Measurements from ENCODE around the gene ADAM22. TPM values are rescaled to one million over a fixed set of nuclear protein-coding genes. Genes with fewer than 3 reads are reported as not detected.

Gene ADAM22
- total RNA-seq, 1 donor from 2014 or later = 1.8 TPM

GRCh38 chr7:88037050-88037449 is 103.0 kb downstream of the ADAM22 start:
- no peak for DNase-seq (ENCODE audit: low spot score)

- DNase-seq (ENCODE audit: low spot score) = no peak
Observed at GRCh38 chr7:88040694-88041093, 106.6 kb downstream of the ADAM22 start.

- DNase-seq (ENCODE audit: low spot score) = no peak
Observed at GRCh38 chr7:88041583-88041982, 107.5 kb downstream of the ADAM22 start.

GRCh38 chr7:88042157-88042556 is 108.1 kb downstream of the ADAM22 start:
- no peak for DNase-seq (ENCODE audit: low spot score)

GRCh38 chr7:88042803-88043202 is 108.8 kb downstream of the ADAM22 start:
- DNase-seq (ENCODE audit: low spot score) = no peak

- DNase-seq (ENCODE audit: low spot score) = no peak
Observed at GRCh38 chr7:88044069-88044468, 110.0 kb downstream of the ADAM22 start.

- no peak for DNase-seq (ENCODE audit: low spot score)
Observed at GRCh38 chr7:88046839-88047573, 113.0 kb downstream of the ADAM22 start.

- no peak for DNase-seq (ENCODE audit: low spot score)
Observed at GRCh38 chr7:88057655-88058054, 123.6 kb downstream of the ADAM22 start.

GRCh38 chr7:88062238-88062637 is 128.2 kb downstream of the ADAM22 start:
- DNase-seq (ENCODE audit: low spot score) = no peak

- DNase-seq (ENCODE audit: low spot score) = no peak
Observed at GRCh38 chr7:88069093-88069492, 135.0 kb downstream of the ADAM22 start.

- DNase-seq (ENCODE audit: low spot score) = no peak
Observed at GRCh38 chr7:88071994-88072714, 138.1 kb downstream of the ADAM22 start.

GRCh38 chr7:88072715-88073055 is 138.6 kb downstream of the ADAM22 start:
- DNase-seq (ENCODE audit: low spot score) = no peak

- no peak for DNase-seq (ENCODE audit: low spot score)
Observed at GRCh38 chr7:88073626-88074025, 139.6 kb downstream of the ADAM22 start.

GRCh38 chr7:88075216-88075615 is 141.2 kb downstream of the ADAM22 start:
- DNase-seq (ENCODE audit: low spot score) = no peak

GRCh38 chr7:88083883-88084282 is 149.8 kb downstream of the ADAM22 start:
- no peak for DNase-seq (ENCODE audit: low spot score)

- DNase-seq (ENCODE audit: low spot score) = no peak
Observed at GRCh38 chr7:88089561-88089960, 155.5 kb downstream of the ADAM22 start.

- no peak for DNase-seq (ENCODE audit: low spot score)
Observed at GRCh38 chr7:88090240-88090639, 156.2 kb downstream of the ADAM22 start.

- no peak for DNase-seq (ENCODE audit: low spot score)
Observed at GRCh38 chr7:88090671-88091070, 156.6 kb downstream of the ADAM22 start.

GRCh38 chr7:88091988-88092675 is 158.1 kb downstream of the ADAM22 start:
- DNase-seq (ENCODE audit: low spot score) = no peak

- no peak for DNase-seq (ENCODE audit: low spot score)
Observed at GRCh38 chr7:88092676-88092999, 158.6 kb downstream of the ADAM22 start.

GRCh38 chr7:88101769-88102168 is 167.7 kb downstream of the ADAM22 start:
- no peak for DNase-seq (ENCODE audit: low spot score)

GRCh38 chr7:88102675-88103074 is 168.6 kb downstream of the ADAM22 start:
- DNase-seq (ENCODE audit: low spot score) = no peak

- no peak for DNase-seq (ENCODE audit: low spot score)
Observed at GRCh38 chr7:88104732-88105131, 170.7 kb downstream of the ADAM22 start.
